AML-193 (cell line): ENCODE results near the gene ABCC2.

Experiments used
- DNase-seq, 2 experiments: peaks; one replicate each; lab custom pipeline; 2025; lab: John Stamatoyannopoulos, UW

Gene ABCC2

GRCh38 chr10:99808270-99808669 lies 25.8 kb downstream of the ABCC2 start:
- no peak for DNase-seq

GRCh38 chr10:99809481-99809880 lies 27.0 kb downstream of the ABCC2 start:
- DNase-seq, result no peak

- DNase-seq, result no peak
These were observed 27.6 kb downstream of the ABCC2 start for GRCh38 chr10:99809931-99810615.

DNA sequence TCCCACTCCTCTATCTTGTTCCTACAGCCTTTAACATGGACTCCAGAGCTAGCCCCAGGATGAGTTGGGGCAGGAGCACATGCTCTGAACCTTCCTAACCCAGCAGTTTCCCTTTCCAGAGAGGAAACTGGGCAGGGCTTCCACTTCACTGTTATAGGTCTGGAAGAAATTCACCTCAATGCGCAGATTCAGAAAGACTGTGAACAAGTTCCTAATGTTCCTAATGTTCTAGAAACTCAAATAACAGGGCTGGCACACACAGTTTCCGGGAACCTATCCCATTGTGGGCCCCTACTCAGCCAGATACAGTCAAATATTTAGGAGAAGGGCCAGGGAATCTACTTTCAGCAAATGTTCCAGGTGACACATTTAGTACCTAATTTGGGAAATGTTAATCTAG lies 29.7 kb downstream of the ABCC2 start:
- DNase-seq, result no peak

DNA sequence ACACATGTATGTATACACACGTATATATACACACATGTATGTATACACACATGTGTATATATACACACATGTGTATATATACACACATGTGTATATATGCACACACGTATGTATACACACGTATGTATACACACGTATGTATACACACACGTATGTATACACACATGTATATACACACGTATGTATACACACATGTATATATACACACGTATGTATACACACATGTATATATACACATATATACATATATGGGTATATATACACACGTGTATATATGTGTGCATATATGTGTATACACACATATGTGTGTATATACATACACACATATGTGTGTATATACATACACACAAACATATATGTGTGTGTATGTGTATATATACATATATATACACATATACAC lies 31.7 kb downstream of the ABCC2 start:
- no peak for DNase-seq

- no peak for DNase-seq
These were observed 33.2 kb downstream of the ABCC2 start for GRCh38 chr10:99815621-99816020.

GRCh38 chr10:99827936-99828335 lies 45.5 kb downstream of the ABCC2 start:
- no peak for DNase-seq

DNA sequence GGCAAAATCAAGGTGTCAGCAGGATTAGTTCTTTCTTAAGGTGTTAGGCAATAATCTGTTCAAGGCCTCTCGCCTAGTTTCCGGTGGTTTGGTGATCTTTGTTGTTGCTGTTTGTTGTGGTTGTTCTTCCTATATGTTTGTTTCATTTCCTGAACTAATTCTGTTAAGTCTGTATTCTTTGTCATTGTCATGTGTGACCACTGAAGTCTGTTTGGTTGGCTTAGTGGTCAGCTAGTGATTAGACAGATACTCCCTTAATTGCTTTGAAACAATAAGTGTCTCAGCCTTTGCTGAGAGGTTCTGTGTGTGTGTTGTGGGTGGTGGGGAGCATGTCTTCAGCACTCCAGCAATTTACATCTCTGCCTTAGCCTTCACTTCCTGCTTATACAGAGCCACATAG lies 46.0 kb downstream of the ABCC2 start:
- no peak for DNase-seq

GRCh38 chr10:99832439-99832838 lies 50.0 kb downstream of the ABCC2 start:
- DNase-seq, result no peak

GRCh38 chr10:99834410-99834809 lies 52.0 kb downstream of the ABCC2 start:
- DNase-seq, result no peak

GRCh38 chr10:99835947-99836346 lies 53.5 kb downstream of the ABCC2 start:
- DNase-seq, result no peak

- no peak for DNase-seq
These were observed 54.3 kb downstream of the ABCC2 start for GRCh38 chr10:99836711-99837110.

GRCh38 chr10:99840859-99841258 lies 58.4 kb downstream of the ABCC2 start:
- DNase-seq, result peak in 1 of 2 experiments; percentile 9

GRCh38 chr10:99841746-99842145 lies 59.3 kb downstream of the ABCC2 start:
- DNase-seq, result no peak

DNA sequence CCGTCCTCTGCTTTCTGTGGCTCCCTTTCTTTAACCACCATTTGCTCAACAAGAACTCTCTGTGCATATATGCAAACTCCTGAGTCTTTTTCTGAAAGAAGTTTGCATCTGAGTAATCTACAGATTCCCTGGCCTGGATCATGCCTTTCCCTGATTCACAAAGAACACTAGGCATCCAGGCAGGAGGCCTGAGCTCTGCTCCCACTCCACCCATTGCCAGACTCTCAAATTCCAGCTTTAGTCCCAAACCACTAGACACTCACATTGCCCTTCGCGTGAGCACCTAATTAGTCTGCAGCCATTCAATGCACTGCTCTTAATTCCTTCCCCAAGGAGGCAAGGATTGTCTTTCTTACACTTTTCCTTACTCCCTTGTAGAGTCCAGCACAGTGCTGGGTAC lies 60.9 kb downstream of the ABCC2 start:
- DNase-seq, result no peak

- DNase-seq, result no peak
These were observed 62.1 kb downstream of the ABCC2 start for GRCh38 chr10:99844433-99844955.

DNA sequence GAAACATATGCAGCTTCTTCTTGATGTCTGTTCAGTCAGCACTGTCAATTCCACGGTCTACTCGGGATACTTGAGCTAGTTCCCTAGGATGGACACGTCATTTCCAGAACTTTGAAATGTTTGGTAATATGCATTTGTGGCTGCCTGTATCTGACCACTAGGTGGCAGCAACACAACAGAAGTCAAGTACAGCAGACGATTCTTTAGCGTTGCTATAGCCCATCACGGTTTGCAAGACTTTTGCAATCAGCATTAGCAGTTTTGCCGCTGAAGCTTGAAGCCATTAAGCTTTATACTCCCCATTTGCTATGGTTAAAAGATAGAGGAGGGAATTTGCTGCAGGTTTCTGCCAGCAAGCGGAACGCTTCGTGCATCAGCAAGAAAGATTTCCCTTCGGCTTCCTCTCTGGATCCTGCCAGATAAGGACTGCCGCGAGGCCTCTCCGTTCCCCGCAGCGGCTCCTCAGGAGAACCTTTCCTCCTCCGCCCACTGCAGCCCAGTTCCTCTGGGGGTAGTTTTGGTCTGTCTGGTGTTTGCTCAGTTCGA lies 63.5 kb downstream of the ABCC2 start:
- DNase-seq, result peak; percentile 75 to 77

- no peak for DNase-seq
These were observed 66.6 kb downstream of the ABCC2 start for GRCh38 chr10:99849057-99849456.

DNA sequence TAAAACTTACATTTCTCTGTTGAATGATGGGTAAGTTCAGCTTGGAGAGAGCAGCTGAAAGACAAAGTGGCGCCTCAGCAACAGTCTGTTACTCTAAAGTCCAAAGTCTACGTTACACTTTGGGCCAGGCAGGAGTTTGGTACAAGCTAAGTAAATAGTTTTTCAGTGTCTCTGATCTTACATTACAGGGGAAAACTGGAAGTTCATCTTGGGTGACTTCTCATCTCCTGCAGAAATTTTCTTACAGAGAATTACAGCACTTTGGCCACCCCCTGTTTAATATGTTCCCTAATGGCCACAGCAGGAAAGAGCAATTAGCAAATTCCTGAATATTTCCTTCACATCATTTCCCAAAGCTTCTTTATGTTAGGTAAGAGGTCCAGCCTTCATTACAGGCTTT lies 67.1 kb downstream of the ABCC2 start:
- DNase-seq, result no peak

DNA sequence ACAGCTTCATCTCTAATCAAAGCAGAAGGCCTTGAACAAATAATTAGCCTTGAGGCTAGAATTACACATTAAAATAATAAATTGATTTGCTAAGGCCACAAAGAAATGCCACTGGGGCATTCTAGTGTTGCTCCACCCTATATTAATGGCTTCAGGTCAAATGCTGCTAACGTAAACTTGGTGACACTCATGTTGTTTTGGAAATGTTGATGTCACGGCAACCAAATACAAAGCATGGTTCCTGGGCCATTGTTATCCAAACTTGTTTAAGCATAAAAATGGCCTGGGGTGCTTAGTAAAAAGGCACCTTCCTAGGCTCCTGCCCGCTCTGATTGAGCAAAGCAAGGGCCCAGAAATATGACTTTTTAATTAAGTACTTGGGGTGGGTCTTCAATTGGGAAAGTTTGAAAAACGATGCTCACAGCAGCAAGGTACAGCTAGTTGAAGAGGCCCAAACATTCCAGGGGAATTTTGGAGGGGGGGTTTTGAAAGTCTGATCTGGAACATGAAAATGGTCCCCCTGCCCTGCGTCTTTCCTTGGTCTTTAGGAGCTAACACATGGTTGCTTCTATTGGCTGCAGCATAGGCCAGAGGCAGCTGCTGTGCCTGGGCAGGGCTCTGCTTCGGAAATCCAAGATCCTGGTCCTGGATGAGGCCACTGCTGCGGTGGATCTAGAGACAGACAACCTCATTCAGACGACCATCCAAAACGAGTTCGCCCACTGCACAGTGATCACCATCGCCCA lies 67.8 kb downstream of the ABCC2 start:
- DNase-seq, result no peak

DNA sequence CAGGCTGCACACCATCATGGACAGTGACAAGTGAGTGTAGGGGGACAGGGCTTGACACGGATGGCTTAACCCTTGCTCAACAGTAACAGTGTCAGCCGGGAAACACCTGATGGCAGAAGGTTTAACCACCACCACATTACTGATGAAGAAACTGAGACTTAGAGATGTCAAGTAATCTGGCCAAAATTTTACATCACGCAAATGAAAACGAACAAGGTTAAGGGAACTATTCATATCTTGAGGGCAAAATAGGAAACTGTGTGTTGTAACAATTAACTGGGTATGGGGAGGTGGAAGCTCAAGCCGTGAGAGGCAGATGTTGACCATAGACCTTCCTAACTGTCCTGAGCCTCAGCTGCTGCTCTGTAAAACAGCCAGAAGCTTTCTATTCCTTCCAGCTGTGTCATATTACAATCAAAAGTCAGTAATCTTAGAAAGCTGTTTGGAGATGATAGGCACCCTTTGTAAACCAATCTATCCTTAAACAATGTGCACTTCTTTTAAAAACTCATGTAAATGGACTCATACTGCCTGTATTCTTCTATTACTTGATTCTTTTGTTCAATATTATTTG lies 68.4 kb downstream of the ABCC2 start:
- no peak for DNase-seq

- DNase-seq, result no peak
These were observed 69.4 kb downstream of the ABCC2 start for GRCh38 chr10:99851825-99852224.
